GM21717 (cell line): Measurements from ENCODE around the gene CD83.
"Not testable (repeated sequence)": the region's sequence is repeated elsewhere in the genome, so short reads cannot be mapped to it uniquely, and the experiment has no call there.

Source experiments
- ATAC-seq: cut with Tn5 transposase; IDR thresholded peaks from one replicate; pipeline ENCODE4 v1.9.1; 2021; ENCODE audit warnings: mild to moderate bottlenecking, moderate library complexity; ENCODE audit not compliant: unreplicated experiment

Gene CD83

GRCh38 chr6:14146506-14147096, 29.0 kb downstream of the CD83 start:
- ATAC-seq, result no peak

- ATAC-seq, result no peak
These were observed 30.3 kb downstream of the CD83 start for GRCh38 chr6:14147891-14148290.

GRCh38 chr6:14148471-14148870, 30.9 kb downstream of the CD83 start:
- no peak for ATAC-seq

GRCh38 chr6:14149053-14149738, 31.6 kb downstream of the CD83 start:
- ATAC-seq, result no peak

- ATAC-seq, result no peak
These were observed 32.2 kb downstream of the CD83 start for GRCh38 chr6:14149739-14150130.

GRCh38 chr6:14151300-14151699, 33.7 kb downstream of the CD83 start:
- not testable (repeated sequence) for ATAC-seq

GRCh38 chr6:14151773-14152172, 34.2 kb downstream of the CD83 start:
- no peak for ATAC-seq

GRCh38 chr6:14153228-14153627, 35.7 kb downstream of the CD83 start:
- ATAC-seq, result no peak

GRCh38 chr6:14159090-14159489, 41.5 kb downstream of the CD83 start:
- no peak for ATAC-seq

- ATAC-seq, result no peak
These were observed 45.3 kb downstream of the CD83 start for GRCh38 chr6:14162826-14163225.

- no peak for ATAC-seq
These were observed 47.5 kb downstream of the CD83 start for GRCh38 chr6:14165091-14165490.

GRCh38 chr6:14166839-14167238, 49.3 kb downstream of the CD83 start:
- ATAC-seq, result no peak

GRCh38 chr6:14170128-14170527, 52.6 kb downstream of the CD83 start:
- ATAC-seq, result no peak

- ATAC-seq, result no peak
These were observed 55.0 kb downstream of the CD83 start for GRCh38 chr6:14172562-14172961.

- ATAC-seq, result no peak
These were observed 56.7 kb downstream of the CD83 start for GRCh38 chr6:14174226-14174625.

- ATAC-seq, result no peak
These were observed 57.4 kb downstream of the CD83 start for GRCh38 chr6:14174996-14175395.

GRCh38 chr6:14176429-14176828, 58.9 kb downstream of the CD83 start:
- no peak for ATAC-seq

- ATAC-seq, result no peak
These were observed 60.0 kb downstream of the CD83 start for GRCh38 chr6:14177413-14178082.

- ATAC-seq, result no peak
These were observed 60.5 kb downstream of the CD83 start for GRCh38 chr6:14178083-14178445.

GRCh38 chr6:14180609-14181008, 63.0 kb downstream of the CD83 start:
- ATAC-seq, result no peak

GRCh38 chr6:14182916-14183315, 65.3 kb downstream of the CD83 start:
- ATAC-seq, result no peak
